Stimulated activated CD8-positive, alpha-beta memory T cell treated with anti-CD3 and anti-CD28 coated beads, Interleukin-12 subunit alpha, Interleukin-12 subunit beta, amount 100 ng/mL, for 24 hours (primary cell): ENCODE measurements around the gene PIAS4.

ENCODE experiments used
- DNase-seq: peaks from one replicate; pipeline ENCODE4 v3.0.0-alpha.2; 2020; ENCODE audit errors: extremely low read depth

PIAS4 gene

DNA sequence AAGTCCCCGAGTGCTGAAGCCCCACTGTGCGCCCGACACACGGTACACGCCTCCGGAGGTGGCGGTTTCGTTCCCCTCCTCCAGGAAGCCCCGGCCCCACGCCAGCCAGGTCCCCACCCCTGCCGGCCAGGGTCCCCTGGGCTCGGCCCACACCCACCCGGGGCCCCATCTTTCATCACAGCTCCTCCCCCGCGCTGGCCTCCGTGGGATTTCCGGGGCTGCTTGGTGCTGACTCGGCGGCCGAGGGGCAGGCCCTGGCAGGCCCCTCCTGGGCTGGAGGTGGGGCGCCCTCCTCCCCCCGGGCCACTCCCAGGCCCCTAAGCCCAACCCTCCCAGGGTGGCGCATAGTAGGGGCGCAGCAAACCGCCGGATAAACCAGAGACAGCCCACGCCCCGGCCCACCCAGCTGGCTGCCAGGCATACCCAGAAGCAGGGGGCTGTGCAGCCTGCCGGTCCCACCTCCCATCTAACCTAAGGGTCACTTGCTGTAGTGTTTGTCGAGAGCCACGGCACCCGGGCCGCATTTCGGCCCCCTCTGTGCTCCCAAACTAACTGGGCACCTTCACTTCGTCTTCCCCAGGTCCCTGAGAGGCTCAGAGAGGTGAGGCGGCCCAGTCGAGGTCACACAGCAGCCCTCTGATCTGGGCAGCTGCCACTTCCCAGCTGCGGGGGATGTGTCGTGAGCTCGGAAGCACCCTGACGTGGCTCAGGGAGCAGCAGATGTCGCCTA, 52.5 kb downstream of the PIAS4 start:
- no peak for DNase-seq

DNA sequence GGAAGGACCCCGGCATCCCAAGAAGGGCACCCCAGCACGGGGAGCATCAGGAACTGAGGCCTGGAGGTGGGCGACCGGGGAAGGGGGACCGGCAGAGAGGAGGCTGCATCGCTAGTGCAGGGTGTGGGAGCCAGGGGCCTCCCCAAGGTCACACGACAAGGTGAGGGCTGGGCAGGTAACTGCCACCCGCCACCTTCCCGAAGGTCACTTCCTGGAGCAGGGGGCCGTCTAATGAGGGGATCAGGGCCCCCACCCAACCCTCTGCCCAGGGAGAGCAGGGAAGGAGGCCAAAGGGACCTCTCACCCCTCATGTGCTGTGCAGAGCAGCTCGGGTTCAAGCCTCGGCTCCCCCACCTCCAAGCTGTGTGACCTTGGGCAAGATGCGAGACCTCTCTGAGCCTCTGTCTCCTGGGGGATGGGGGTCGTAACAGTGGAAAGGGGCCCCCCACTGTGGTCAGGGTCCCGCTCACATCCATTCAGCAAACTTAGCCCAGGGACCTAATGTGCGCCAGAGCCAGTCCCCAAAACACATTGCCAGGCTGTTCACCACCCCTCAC, 53.2 kb downstream of the PIAS4 start:
- no peak for DNase-seq

GRCh38 chr19:4061178-4061682, 53.7 kb downstream of the PIAS4 start:
- no peak for DNase-seq

GRCh38 chr19:4061683-4062418, 54.3 kb downstream of the PIAS4 start:
- DNase-seq = no peak

GRCh38 chr19:4062419-4063368, 55.2 kb downstream of the PIAS4 start:
- no peak for DNase-seq

- DNase-seq = no peak
Observed at GRCh38 chr19:4063369-4064148, 56.0 kb downstream of the PIAS4 start.

- no peak for DNase-seq
Observed at GRCh38 chr19:4064149-4064495, 56.6 kb downstream of the PIAS4 start.

DNA sequence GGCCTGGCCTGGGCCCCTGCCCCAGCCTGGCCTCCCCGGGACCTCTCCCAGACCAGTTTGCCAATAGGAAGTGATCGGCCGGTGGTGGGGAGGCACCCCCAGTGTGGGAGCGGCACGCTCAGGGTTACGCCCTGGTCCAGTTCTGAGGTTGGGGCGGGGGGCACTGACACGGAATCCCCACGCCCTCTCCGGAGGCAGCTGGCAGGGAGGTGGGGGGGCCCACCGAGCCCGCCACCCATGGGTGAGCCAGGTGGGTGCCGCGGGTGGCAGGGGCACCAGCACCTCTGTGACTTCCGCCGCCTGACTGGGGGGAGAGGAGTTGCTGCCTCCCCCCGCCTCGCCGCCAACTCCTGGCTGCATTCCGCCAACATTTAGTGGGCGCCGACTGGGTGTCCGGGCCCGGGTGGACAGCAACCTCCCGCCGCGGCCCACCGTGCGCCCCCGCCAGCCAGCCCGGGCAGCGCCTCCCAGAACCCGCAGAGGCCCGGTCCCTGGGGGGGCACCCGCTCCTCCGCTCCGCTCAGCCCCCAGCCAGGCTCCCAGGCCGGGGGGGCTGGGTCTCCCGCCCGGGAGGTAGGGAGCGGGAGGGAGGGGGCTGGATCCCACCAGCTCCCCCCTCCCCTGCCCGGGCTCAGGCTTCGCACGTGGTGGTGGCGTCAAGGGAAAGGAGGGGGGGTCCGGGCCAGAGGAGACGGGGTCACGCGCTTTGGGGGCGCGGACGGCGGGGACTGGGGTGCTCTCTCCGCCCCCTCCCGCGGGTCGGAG, 57.1 kb downstream of the PIAS4 start:
- DNase-seq = no peak

GRCh38 chr19:4065430-4066175, 58.1 kb downstream of the PIAS4 start:
- DNase-seq = peak; percentile 93

DNA sequence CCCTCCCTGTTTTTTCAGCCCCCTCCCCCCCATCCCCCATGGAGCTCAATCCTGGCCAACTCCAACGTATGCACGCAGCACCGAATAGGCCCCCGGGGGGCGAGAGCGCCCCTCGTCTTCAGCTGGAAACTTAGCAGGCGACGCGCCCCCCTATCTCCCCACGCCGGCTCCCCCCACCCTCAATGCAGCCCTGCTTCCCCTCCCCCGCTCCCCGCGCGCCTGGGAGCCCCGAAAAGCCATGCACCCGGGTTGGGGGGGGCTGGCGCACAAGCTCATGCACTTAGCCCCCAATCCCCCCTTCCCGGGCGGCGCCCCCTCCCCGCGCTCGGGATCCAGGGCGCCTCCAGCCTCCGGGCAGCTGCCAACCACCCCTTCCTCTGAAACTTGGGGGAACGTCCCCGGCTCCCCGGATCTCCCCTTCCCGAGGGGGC, 58.7 kb downstream of the PIAS4 start:
- DNase-seq = no peak

DNA sequence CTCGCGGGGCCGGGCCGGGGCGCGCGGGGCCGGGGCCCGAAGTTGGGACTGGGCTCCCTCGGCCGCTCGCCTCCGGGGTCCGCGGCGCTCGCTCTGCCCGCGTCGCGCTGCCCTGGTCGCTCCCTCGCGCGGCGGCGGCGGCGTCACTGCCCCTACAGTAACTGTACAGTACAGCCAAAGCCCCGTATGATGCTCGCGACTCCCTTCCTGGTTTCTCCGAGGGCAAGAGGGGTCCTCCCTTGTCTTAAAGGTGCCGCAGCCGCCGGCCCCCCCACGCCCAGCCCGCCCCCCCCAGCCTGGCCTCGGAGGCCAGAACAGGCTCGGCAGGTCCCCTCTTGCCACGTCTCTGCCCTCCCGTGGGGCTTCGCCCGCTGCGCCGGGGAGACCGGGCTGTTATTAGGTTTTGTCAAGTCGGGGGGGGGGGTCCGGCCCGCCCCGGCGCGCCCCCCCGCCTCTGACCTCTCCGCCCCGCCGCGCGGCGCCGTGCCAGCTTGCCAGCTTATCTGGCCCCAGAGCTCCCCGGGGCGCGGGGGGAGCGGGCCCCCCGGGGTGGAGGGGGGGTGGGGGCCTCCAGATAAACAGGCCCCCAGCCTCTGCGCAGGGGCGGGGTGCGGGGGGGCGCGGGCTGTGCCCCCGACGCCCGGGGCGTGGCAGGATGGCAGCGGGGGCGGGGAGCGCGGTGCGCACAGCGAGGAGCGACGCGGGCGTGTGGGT, 59.3 kb downstream of the PIAS4 start, which contains the start of gene ZBTB7A:
Gene ZBTB7A, minus strand, starts transcription at position 218 of the 714 bp plus-strand sequence. CDS start 11,667 bp downstream, outside the sequence.
- no peak for DNase-seq

DNA sequence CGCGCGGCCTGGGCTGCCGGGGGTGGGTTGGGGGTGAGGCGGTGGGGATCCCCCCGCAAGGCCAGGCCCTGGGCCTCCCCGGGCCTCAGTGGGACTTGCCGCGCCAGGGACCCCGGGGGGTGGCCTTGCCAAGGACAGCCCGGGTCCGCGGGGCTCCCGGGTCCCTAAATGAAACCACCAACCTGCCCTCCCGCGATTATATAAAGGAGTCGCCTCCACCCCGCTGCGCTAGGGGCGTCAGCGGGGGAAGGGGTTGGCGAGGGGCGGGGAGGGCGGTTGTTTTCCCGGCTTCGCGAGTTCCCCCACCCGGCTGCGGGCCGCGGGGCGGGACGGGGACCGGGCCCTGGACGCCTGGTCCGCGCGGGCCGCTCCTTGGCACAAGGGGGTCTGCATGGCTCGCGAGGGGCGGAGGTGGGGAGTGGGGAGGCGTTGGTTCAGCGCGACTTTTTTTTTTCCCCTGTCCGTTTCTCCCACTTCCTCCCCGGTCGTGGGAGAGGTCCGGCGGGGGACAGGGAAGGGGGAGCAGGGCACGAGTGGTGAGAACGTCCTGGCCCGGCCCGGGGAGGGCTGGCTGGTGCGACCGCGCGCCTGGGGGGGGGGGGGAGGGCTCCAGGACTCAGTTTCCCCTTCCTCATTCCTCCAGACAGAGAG, 60.0 kb downstream of the PIAS4 start:
- no peak for DNase-seq

DNA sequence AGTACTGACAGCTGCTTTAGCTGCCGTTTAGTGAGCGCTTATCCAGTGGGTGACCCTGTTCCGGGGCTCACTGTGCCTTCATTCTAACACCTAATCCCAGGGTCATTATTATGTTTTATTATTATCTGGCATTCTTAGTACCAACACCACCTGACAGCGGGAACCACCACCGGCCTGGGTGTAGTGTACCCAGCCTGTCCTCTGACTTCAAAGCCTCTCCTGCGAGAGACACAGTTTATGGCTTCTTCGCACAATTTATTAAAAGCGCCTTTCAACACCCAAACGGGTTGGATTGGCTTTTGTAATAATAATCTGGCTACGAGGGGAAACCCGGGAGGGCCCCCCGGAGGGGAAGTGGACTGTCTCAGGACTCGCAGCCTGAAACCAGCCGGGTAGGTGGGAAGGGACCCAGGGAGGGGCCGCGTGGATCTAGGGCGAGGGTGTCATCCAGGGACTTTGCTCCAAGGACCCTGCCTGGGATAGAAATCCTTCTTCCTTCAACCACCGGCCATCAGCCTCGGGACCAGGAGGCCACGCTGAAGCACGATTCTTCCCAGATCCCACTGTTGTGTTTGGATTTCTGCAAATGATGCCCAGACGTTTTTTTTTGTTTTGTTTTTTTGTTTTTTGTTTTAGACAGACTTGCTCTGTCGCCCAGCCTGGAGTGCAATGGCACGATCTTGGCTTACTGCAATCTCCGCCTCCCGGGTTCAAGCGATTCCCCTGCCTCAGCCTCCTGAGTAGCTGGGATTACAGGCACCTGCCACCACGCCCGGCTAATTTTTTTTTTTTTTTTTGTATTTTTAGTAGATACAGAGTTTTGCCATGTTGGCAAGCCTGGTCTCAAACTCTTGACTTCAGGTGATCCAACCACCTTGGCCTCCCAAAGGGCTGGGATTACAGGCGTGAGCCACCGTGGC, 60.8 kb downstream of the PIAS4 start:
- no peak for DNase-seq

GRCh38 chr19:4069331-4069959, 61.9 kb downstream of the PIAS4 start:
- no peak for DNase-seq

DNA sequence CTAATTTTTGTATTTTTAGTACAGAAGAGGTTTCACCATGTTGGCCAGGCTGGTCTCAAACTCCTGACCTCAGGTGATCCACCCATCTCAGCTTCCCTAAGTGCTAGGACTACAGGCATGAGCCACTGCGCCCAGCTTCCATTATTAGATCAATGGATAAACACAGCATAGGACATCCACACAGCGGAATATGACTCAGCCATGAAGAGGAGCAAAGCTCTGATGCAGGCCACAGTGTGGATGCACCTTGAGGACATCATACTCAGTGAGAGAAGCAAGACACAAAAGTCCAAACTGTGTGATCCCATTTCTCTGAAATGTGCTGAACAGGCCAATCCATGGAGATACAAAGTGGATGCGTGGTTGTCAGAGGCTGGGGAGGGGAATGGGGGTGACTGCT, 64.1 kb downstream of the PIAS4 start:
- DNase-seq = no peak

DNA sequence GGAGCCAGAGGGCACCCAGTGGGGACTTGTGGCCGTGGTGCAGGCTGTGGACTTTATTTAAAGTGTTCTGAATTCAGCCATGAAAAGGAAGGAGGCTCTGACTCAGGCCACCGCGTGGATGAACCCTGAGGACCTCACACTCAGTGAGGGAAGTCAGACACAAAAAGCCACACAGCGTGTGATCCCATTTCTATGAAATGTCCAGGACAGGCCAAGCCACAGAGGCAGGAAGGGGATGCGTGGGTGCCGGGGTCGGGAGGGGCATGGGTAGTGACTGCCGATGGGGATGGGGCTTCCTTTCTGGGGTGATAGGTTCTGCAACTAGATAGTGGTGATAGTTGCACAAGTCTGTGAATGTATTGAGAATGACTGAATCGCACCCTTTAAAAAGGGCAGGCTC, 67.8 kb downstream of the PIAS4 start:
- no peak for DNase-seq

GRCh38 chr19:4077007-4077374, 69.5 kb downstream of the PIAS4 start:
- no peak for DNase-seq
